ENCODE measurements around the gene PLPP4.

Gene PLPP4

GRCh38 chr10:120420421-120420820, 36.6 kb upstream of the PLPP4 start:
- H3K4me1 ChIP-seq (ENCODE audit: control insufficient read depth, insufficient read depth, low read length), result no peaks in the 10 kb centered on the region
- ChIA-PET CTCF (interaction anchor here (0.7 kb wide), 1 partner anchor 316 kb away, joined by 3 read pairs; no protein-coding TSS in a partner anchor), POLR2A (no interaction called here)
- no peak overlapping the region for H3K27ac ChIP-seq (ENCODE audit: extremely low read depth, low read depth, low read length)
- no peak overlapping the region for H3K4me3 ChIP-seq (ENCODE audit: low read depth, low read length)
- H3K36me3 ChIP-seq (ENCODE audit: control insufficient read depth in 2 of 2, insufficient read depth in 1 of 2, low read length in 2 of 2), result no peaks in the 10 kb centered on the region
- no peak for TF ChIP-seq ZNF362 (tag by site-specific recombination; IDR thresholded peaks at IDR 0.05)
- no peak for TF ChIP-seq ZNF214 (tag by site-specific recombination; IDR thresholded peaks at IDR 0.05; ENCODE audit: borderline replicate concordance)
- no peak for TF ChIP-seq ZNF707 (tag by site-specific recombination; IDR thresholded peaks at IDR 0.05)
- TF ChIP-seq ZNF423 (tag by site-specific recombination; IDR thresholded peaks at IDR 0.05), result no peak
- no peak for TF ChIP-seq ZNF404 (tag by site-specific recombination; IDR thresholded peaks at IDR 0.05)
- TF ChIP-seq ZNF792 (tag by site-specific recombination; IDR thresholded peaks at IDR 0.05), result no peak
- H3K9me3 ChIP-seq (ENCODE audit: control insufficient read depth, insufficient read depth, low read depth, low read length), result no peaks in the 10 kb centered on the region

GRCh38 chr10:120421250-120421649, 35.8 kb upstream of the PLPP4 start:
- H3K27ac ChIP-seq (ENCODE audit: extremely low read depth, low read depth, low read length), result no peak overlapping the region
- CTCF ChIA-PET, result no interaction called here
- H3K36me3 ChIP-seq (ENCODE audit: control insufficient read depth in 2 of 2, insufficient read depth in 1 of 2, low read length in 2 of 2), result no peaks in the 10 kb centered on the region
- POLR2A ChIA-PET, result no interaction called here
- H3K4me1 ChIP-seq (ENCODE audit: control insufficient read depth, insufficient read depth, low read length), result no peaks in the 10 kb centered on the region
- no peaks in the 10 kb centered on the region for H3K9me3 ChIP-seq (ENCODE audit: control insufficient read depth, insufficient read depth, low read depth, low read length)
- H3K4me3 ChIP-seq (ENCODE audit: low read depth, low read length), result no peak overlapping the region
- TF ChIP-seq TSHZ1 (tag by site-specific recombination; IDR thresholded peaks at IDR 0.05; ENCODE audit: borderline replicate concordance), result no peak
- no peak for TF ChIP-seq ZNF701 (tag by site-specific recombination; IDR thresholded peaks at IDR 0.05)
- no peak for TF ChIP-seq ZIC2 (tag by site-specific recombination; IDR thresholded peaks at IDR 0.05)
- no peak for TF ChIP-seq ZNF132 (tag by site-specific recombination; IDR thresholded peaks at IDR 0.05; ENCODE audit: borderline replicate concordance)
- TF ChIP-seq ZNF155 (tag by site-specific recombination; IDR thresholded peaks at IDR 0.05), result no peak
- TF ChIP-seq ZBTB1 (tag by site-specific recombination; IDR thresholded peaks at IDR 0.05), result no peak
- TF ChIP-seq HOXA7 (CRISPR knock-in tag; IDR thresholded peaks at IDR 0.05; ENCODE audit: borderline replicate concordance), result no peak
- no peak for TF ChIP-seq GFI1B (tag by site-specific recombination; IDR thresholded peaks at IDR 0.05)
- no peak for TF ChIP-seq IKZF3 (tag by site-specific recombination; IDR thresholded peaks at IDR 0.05)
- no peak for TF ChIP-seq KLF1 (tag by site-specific recombination; IDR thresholded peaks at IDR 0.05)
- TF ChIP-seq ZNF341 (tag by site-specific recombination; IDR thresholded peaks at IDR 0.05; ENCODE audit: low read depth), result no peak
- no peak for TF ChIP-seq ZNF19 (tag by site-specific recombination; IDR thresholded peaks at IDR 0.05; ENCODE audit: low read depth)

GRCh38 chr10:120422457-120422856, 34.6 kb upstream of the PLPP4 start:
- POLR2A ChIA-PET, result no interaction called here
- Histone ChIP-seq H3K4me3 (ENCODE audit: low read depth, low read length) (no peak overlapping the region), H3K36me3 (ENCODE audit: control insufficient read depth in 2 of 2, insufficient read depth in 1 of 2, low read length in 2 of 2) (no peaks in the 10 kb centered on the region), H3K9me3 (ENCODE audit: control insufficient read depth, insufficient read depth, low read depth, low read length) (no peaks in the 10 kb centered on the region), H3K27ac (ENCODE audit: extremely low read depth, low read depth, low read length) (no peak overlapping the region), H3K4me1 (ENCODE audit: control insufficient read depth, insufficient read depth, low read length) (no peaks in the 10 kb centered on the region)
- CTCF ChIA-PET, result interaction anchor here (0.6 to 2.2 kb wide), 26 partner anchors 9 to 402 kb away, joined by 3 to 11 read pairs (median 5); no protein-coding TSS in a partner anchor
- TF ChIP-seq ZBTB17 (tag by site-specific recombination; IDR thresholded peaks at IDR 0.05) (no peak), SP2 (tag by site-specific recombination; IDR thresholded peaks at IDR 0.05) (no peak), WT1 (tag by site-specific recombination; IDR thresholded peaks at IDR 0.05) (no peak), HOXA7 (CRISPR knock-in tag; IDR thresholded peaks at IDR 0.05; ENCODE audit: borderline replicate concordance) (no peak), ZNF654 (tag by site-specific recombination; IDR thresholded peaks at IDR 0.05; ENCODE audit: low read depth) (no peak), ZNF48 (tag by site-specific recombination; IDR thresholded peaks at IDR 0.05) (no peak), ZFP3 (tag by site-specific recombination; IDR thresholded peaks at IDR 0.05; ENCODE audit: low read depth) (no peak), ZNF560 (tag by site-specific recombination; IDR thresholded peaks at IDR 0.05; ENCODE audit: borderline replicate concordance) (no peak), KLF7 (tag by site-specific recombination; IDR thresholded peaks at IDR 0.05; ENCODE audit: borderline replicate concordance) (no peak), ZNF416 (tag by site-specific recombination; IDR thresholded peaks at IDR 0.05) (no peak), ZNF639 (tag by site-specific recombination; IDR thresholded peaks at IDR 0.05) (no peak)

Data from HEK293 (cell line).